Glomerular visceral epithelial cell (primary cell): ENCODE results near the gene TMA7B.
"Not testable (repeated sequence)": the region's sequence is repeated elsewhere in the genome, so short reads cannot be mapped to it uniquely, and the experiment has no call there.

Experiments
- DNase-seq: peaks from one replicate; pipeline ENCODE4 v3.0.0-alpha.2; 2016; ENCODE audit errors: extremely low spot score

The TMA7B gene

DNA sequence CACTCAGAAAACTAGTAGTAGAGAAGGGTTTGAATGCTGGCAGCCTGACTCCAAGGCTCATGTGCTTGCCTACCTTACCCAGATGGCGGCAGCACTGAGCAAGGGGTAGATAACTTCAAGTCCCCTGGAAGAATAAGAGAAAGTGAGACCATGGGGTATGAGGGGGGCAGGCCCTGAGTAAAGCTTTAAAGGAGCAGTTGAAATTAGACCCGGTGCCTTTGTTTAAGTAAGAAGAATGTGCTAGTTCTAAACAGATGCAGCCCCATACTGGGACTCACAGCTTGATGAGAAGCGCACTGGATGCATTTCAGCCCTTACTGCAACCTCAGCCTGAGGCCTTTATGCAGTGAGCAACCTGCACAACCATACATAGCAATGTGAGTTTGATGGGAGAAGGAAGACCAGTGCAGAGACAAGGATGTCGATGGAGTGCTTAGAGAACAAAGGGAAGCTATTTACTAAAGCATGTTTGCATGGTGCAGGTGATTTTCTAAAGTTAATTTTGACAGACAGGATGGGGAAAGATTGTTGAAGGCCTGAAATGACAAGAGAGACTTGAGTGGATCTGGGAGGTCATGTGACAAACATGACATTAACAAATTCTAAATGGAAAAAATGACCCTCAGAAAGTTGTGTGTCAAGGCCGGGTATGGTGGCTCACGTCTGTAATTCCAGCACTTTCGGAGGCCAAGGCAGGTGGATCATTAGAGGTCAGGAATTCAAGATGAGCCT lies 27.1 kb upstream of the TMA7B start:
- peak; percentile 20 for DNase-seq

DNA sequence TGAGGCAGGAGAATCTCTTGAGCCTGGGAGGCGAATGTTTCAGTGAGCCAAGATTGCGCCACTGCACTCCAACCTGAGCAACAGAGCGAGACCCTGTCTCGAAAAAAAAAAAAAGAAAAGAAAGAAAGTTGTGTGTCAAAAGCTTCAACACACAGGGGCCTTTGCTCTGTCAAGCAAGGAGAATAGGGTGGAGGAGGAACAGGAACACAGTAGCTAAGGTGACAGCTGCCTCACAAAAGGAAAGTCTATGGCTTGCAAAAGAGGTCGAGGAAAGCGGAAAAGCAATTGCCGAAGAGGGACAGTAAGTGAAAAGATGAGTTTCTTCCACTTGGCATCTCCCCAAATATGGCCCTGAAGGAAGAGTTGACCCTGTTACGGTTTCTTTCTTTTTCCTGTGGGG lies 26.5 kb upstream of the TMA7B start:
- DNase-seq, result no peak

DNA sequence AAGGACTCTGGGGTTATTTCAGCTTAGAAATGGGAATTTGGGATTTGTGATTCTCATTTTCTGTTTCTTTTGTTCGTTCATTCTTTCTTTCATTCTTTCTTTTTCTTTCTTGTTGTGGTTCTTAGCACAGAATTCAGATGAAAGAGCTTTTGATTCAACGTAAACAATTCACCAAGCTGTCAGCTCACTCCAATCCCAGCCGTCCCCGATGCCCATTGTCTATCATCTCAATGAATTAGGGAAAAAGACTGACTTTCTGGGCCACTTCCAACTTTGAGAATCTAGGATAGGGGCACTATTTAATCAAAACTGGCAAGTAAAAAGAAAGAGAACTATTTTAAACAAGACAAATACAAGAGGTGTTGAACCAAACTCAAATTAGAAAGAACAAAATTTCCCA lies 25.1 kb upstream of the TMA7B start:
- DNase-seq, result no peak

DNA sequence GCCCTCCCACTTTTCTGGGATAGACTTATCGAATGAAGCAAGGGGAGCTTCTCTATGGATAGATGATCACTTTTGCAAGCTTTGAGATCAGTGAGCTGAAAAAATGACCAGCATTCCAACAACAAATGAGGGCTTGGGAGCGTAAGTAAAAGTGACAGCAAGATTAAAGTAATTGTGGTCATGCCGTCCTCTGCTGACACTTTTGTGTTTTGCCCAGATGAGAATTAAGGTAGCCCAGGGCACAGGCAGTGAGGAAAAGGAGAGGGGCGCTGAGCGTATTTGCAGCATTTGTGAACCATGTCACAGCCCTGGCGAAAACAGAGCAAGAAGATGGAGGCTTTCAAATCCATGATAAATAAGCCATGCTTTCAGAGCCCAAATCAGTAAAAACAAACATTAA lies 24.6 kb upstream of the TMA7B start:
- no peak for DNase-seq

DNA sequence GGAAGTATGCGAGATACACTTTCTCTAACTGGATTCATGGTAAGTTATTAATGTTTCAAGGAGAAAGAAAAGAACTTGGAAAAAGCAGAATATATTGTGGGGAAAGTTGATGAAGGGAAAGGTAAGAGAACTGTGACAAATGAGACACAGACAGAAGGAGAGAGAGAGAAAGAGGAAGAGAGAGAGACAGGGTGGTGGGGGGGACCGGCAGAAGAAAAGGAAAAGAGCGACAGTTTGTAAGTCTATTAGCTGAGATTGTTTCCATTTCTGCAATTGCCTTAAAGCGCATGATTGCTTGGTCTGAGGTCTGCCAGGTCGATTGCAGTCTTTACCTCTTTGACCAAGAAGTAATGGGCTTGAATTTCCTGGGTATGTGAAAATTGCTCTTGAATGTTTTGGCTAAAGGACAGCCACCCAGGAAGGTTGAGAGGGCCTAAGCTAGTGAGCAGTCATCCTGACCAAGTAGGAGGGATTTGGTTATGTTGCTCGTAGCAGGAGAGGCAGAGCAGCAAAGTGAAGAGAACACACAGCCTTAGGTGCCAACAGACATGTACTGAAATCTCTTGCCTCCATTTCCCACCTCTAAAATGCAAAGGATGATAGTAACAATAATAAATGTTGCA lies 23.6 kb upstream of the TMA7B start:
- no peak for DNase-seq

DNA sequence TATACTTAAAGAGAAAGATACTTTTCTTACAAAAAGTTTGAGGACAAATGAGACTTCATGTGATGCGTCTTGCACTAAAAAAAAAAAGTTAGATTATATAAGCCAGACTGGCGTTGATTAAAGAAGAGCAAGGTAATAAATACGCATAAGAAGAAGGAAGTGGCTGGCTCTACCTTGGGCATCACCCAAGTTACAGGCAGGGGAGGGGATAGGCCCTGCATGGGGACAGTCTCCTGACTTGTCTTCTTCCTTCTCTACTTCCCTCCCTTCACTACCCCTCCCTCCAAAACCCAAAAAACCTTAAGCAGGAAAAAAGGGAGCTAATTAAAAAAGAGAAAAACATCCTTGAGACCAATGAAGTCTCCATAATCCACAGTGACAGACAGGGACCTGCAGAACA lies 22.3 kb upstream of the TMA7B start:
- DNase-seq, result no peak

DNA sequence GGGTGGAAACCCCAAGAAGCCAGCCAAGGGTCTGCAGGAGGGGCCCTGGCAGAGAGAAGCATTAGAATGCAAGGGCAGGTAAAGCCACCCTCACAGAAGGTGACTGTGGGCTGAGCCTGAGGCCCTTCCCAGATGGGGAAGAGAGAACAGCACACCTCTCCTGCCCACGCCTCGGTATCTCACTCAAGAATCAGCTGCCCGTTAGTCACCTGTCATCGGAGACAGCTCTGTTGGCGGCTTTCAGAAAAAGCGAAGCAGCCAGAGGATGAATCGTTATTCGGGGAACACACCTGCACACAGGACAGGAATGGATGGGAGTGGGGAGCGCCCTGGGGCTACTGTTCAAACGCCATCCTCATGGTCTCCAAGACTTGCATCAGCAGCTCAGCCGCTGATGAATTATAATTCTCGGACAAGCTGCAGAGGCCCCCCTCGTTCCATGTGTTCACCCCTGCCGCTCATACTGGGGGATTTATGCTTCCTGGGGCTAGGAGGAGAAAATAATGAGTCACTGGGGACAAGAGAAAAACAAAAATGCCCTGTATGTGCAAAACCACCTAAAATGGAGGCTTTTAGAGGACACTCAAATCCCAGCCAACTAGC lies 21.6 kb upstream of the TMA7B start:
- DNase-seq, result no peak

DNA sequence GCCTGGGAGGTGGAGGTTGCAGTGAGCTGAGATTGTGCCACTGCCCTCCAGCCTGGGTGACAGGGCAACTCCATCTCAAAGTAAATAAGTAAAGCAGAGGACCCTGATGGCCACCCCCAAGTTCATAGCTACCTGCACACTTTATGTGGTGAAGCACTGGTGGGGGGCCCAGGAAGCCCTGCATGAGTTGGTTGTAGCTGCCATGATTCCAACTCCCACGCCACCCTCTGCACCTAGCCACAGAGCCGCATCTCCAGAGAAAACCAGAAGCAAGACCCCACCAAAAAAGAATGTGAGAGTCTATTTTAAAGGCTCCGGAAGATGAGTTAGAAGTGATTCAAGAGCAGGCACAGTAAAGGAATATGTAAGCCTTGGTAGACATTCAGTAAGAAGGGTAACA lies 20.4 kb upstream of the TMA7B start:
- DNase-seq, result no peak

DNA sequence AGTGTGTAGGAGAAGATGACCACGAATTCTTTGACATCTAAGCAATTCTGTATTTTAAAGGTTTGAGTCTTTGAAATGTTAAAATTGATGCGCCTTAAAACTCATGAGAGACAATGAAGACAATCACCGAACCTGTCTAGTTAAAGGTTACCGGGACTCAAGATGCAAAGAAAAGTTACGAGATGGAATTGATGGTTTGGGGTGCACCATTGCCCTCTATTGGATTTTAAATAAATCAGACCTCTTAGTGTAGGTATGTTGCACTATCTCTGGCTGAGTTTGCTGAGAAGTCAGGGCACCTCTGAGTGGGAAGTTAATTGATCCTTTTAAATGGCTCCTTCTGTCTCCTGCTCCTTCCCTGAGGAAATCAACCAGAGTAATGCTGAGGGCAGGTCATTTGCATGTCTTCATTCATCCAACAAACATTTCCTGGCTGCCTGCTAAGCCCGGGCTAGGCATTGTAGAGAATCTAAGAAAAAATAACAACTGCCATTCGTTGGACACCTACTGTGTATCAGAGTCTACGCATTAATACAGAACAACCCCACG lies 19.4 kb upstream of the TMA7B start:
- no peak for DNase-seq

DNA sequence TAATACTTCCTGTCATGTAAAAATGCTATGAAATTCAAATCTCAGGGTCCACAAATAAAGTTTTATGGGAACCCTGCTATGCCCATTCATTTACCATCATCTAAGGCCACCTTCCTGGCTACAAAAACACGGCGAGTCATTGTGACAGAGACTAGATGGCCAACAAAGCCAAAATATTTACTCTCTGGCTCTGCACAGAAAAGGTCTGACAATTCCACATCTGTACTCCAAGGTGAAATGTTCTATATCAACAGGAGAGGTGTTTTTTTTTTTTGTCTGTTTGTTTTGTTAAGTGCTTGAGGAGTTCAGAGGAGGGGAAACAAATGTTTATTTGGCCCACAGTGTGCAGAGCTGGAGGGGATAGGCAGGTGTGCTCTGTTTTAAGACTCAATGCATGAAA lies 18.6 kb upstream of the TMA7B start:
- DNase-seq, result no peak

DNA sequence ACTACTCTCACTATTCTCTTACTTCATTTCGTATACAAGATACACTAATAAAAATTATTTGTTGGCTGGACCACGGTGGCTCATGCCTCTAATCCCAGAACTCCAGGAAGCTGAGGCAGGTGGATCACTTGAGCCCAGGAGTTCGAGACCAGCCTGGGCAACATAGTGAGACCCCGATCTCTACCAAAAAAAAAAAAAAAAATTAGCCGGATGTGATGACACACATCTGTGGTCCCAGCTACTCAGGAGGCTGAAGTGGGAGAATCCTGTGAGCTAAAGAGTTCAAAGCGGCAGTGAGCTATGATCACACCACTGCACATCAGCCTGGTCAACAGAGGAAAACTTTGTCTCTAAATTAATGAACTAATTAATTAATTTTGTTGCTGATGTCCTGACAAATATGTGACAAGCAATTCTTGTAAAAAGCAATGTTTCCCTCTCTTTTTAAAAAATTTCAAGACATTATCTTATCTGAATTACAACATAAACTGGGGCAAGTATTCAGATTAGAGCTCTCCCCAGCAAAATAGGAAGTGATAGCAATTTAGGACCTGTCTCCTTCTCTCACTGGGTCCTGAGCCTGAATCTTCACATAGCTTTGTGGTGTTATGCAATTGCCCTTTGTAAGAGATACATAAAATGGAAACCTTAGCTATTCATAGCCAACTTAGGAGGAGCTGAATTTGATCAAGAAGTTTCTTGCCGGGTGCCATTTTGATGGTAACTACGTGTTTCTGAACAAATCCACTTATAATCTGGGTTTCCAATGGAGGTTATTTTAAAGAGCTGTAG lies 17.6 kb upstream of the TMA7B start:
- DNase-seq, result no peak

DNA sequence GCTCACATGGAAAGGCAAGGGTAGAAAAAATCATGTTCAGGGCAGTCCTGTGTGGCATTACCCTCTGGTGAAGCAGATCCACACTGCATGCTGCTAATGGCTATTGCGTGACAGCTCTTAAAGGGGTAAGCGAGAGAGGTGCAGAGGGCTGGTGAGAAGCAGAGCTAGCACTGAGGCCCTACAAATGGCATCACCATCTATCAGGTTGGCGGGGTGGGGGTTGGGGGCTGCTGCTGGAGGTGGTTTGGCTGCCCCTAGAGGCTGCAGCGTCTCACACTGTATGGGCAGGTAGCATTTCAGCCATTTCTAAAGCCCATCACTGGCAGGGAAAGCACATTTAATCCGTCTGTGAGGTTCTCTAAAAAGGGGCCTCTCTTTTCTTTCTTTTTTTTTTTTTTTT lies 16.9 kb upstream of the TMA7B start:
- DNase-seq, result no peak

DNA sequence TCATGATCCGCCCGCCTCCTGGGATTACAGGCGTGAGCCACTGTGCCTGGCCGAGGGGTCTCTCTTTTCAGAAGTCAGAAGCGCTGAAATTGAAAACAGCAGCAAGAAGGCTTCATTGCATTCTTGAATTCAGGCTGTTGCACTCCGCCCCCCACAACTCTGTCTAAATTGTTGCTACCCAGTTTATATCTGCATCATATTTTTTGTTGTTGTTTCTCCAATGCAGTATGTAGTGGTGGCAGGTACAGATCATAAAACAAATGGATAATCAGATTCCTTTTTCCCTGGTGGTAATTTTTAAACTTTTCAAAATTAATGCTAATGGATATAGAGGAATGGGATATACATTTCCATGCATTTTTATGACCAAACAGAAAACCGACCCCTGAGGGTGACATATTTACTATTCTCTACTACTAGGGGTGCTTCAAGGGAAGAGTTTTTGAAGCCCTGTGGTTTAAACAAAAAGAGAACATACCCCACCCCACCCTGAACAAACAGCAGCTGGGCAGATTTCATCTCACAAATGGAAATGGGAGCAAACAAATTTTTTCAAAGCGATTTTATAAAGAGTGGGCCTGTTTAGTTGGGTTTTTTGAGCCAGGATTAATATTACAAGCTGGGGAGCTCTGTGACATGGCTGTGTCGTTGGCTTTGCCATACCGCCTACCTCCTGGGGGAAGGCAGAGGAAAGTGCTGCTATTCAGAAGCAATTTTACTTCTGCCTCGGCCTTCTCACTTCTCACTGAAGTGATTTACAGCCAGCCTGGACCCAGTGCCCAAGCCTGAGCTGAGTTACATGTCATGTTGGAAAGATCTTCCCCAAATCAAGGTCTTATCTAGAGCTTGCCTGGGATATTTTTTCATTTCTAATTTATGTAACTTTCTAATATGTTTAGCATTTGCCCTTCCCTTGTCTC lies 16.0 kb upstream of the TMA7B start:
- DNase-seq, result no peak

DNA sequence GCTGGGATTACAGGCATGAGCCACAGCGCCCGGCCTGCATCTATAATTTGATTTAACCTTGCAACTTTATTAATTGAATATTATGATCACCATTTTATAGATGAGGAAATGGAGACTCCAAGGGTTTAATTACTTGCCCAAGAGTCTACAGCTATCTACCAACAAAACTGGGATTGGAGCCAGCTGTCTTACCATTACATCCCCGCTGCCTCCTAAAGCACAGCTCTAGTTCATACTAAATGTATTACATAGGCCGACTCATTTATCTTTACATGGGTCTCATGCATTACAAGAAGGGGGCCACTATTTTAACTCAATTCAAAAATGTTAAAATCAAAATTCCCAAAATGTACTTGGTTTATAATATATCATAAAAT lies 14.1 kb upstream of the TMA7B start:
- DNase-seq, result no peak

DNA sequence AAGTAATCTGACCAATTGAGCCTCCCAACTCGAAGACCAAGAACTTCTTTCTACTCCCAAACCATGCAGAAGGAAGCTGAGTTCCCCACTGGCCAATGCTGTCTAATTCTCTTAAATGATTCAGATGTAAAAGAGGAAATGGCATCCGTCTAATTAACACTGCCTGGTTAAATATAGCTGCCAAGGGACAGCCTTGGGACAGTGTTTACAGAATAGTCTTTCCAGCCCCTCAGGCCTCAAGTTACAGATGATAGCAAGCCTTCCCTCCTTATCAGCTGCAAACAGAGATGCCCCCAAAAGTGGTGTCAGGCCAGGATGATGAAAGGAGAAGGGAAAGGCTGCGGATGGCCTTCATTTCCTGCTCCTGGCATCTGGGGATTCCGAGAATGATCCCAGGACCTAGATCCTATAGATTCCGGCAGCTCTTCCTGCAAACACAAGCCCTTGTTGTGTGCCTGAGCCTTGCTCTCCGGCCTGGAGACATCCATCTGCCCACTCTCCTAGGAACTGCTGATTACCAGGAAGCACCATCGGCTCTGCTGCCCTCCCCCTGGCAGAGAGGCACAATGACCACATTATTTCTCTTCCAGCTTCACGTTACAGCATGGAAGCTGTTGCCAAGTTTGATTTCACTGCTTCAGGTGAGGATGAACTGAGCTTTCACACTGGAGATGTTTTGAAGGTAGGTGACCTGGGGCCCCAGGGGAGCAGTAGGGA lies 13.5 kb upstream of the TMA7B start:
- DNase-seq, result no peak

DNA sequence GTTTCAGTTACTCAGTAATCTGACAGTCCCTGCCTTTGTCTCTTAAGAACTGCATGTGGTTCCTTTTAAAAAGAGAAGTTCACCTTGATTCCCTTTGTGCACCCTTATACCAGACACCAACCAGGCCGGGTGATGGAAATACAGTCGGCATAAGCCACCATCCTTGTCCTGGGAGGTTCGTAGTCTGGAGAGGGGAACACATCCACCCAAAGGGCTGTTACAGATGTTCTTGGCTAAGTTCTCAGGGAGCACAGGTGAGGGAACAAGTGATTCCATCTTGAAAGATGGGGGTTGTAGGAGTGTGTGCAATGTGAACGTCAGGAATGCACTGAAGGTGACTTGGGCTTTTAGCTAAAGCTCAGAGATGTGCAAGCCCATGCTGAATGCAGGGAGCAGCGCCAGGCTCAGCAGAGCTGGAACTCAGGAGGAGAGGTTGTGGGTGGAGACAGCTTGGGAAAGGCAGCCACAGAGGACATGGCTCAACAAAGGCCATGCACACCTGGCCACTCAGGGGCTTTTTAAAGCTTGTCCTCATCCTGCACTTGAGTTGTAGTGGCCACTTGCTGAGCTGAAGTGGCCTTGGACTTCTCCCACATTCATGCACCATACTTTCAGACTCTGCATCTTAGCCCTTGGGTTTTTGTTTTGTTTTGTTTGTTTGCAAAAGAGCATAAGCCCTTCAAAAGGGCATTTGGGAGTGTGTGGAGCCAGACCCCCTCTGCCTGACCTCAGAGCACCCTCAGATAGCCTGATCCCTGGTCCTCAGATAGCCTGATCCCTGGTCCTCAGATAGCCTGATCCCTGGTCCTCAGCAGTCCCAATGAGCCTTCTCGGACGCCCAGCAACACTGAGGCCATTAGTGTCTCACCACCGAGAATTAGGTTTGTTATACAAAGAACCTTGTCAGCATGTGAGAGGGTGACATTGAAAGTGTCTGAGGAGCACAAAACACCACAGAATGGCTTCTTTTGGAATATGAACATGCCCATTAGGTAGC lies 12.7 kb upstream of the TMA7B start:
- DNase-seq, result no peak

DNA sequence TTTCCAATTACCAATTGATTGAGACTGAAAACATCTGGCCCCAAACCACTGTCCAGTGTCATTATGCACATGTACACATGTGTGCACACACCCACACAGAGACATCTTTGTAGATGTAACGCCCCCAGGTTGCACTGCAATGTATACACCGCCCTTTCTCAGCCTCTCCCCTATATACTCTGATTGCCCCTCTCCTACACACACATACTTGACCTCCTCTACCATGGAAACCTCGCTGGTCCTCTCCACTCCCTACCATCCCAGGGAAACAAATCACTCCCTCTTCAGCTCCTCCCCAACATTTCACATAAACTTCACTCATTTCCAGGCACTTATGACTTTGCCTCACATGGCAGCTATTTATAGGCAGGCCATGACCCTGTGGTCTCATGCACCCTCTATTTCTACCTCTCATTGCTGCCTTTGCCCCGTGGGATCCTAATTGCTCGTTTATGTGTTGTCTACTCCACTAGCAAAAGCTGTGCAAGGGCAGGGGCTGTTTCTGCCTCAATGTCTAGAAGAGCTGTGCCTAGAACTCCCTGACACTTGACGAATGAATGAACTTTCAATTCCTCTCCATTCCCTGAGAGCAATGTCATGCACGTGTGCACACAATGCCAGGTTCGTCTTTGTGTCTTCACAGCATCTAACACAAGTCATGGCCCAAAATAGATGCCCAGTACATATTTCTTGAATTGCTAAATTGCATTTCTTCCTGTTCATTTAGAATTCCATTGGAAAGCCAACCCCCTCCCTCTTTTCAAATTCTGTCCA lies 10.0 kb upstream of the TMA7B start:
- no peak for DNase-seq

DNA sequence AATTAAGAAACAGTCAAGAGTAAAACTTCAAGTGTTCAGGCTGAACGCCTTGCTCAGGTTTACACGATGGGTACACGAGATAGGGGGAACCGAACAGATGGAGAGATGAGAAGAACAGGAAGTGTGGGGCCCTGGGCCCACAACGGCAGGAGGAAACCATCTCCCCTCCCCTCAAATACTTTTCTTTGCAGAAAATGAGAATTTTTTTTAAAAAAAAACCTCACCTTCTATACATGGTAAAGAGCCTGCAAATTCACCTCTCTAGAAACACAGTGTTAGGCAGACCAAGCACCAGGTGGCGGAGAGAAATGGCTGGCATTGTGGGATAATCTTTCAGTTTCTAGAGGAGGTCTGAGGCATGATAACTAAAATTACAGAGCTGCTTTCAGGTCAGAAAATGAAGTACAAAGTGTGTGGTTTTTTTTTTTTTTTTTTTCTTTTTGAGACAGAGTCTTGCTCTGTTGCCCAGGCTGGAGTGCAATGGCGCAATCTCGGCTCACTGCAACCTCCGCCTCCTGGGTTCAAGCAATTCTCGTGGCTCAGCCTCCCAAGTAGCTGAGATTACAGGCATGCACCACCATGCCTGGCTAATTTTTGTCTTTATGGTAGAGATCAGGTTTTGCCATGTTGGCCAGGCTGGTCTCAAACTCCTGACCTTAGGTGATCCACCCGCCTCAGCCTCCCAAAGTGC lies 8.4 kb upstream of the TMA7B start:
- DNase-seq, result not testable (repeated sequence)
